Activated T-helper 1 cell treated with anti-CD3 and anti-CD28 coated beads, Interleukin-2, amount 50 U/mL, for 16 hours (primary cell): ENCODE results near the gene TRMT112.

Experiments
- DNase-seq, 2 donors: peaks; one replicate each; pipeline ENCODE4 v3.0.0-alpha.2; 2020; ENCODE audit warnings: low read depth in 1 of 2, low spot score in 1 of 2

Gene TRMT112

GRCh38 chr11:64276653-64277431 lies 40.5 kb downstream of the TRMT112 start:
- no peak for DNase-seq

GRCh38 chr11:64275841-64276240 lies 41.5 kb downstream of the TRMT112 start:
- DNase-seq: no peak

- DNase-seq: no peak
Observed at GRCh38 chr11:64275031-64275800, 42.1 kb downstream of the TRMT112 start.

GRCh38 chr11:64269540-64270220 lies 47.7 kb downstream of the TRMT112 start:
- peak; percentile 95 to 97 for DNase-seq

- no peak for DNase-seq
Observed at GRCh38 chr11:64268893-64269539, 48.3 kb downstream of the TRMT112 start.

- DNase-seq: no peak
Observed at GRCh38 chr11:64268025-64268892, 49.1 kb downstream of the TRMT112 start.

GRCh38 chr11:64267207-64267945 lies 50.0 kb downstream of the TRMT112 start:
- DNase-seq: no peak
